Kidney (tissue), 14 donors: Measurements from ENCODE around the gene NTN4. TPM values are rescaled to one million over a fixed set of nuclear protein-coding genes. Genes with fewer than 3 reads are reported as not detected.

Source experiments
- DNase-seq, 5 donors: peaks; one replicate each; pipeline ENCODE4 v3.0.0-alpha.2; 2013 to 2020
- FAIRE-seq: peaks from 2 replicates; lab custom pipeline; 2012; peaks lifted over from hg19 to GRCh38; lab: Jason Lieb, UNC
- H3K27ac ChIP-seq, 2 donors: one replicate each; pipeline ENCODE4 v1.7.0; 2013; ENCODE audit warnings: low read depth in 2 of 2, low read length in 2 of 2, inconsistent platforms in 1 of 2
- H3K27me3 ChIP-seq: one replicate; pipeline ENCODE4 v1.7.1; 2013; ENCODE audit warnings: low read length, inconsistent platforms; ENCODE audit not compliant: control insufficient read depth, insufficient read depth
- H3K36me3 ChIP-seq, 3 donors: one replicate each; pipeline versions ENCODE4 v1.7.0 to v1.7.1; 2013; ENCODE audit warnings: low read length in 3 of 3, control low read depth in 1 of 3, inconsistent platforms in 1 of 3; ENCODE audit not compliant: insufficient read depth in 3 of 3, control insufficient read depth in 2 of 3
- H3K4me1 ChIP-seq, 3 donors: one replicate each; pipeline versions ENCODE4 v1.7.0 to v1.7.1; 2013; ENCODE audit warnings: low read length in 3 of 3, inconsistent platforms in 1 of 3, low read depth in 1 of 3; ENCODE audit not compliant: control insufficient read depth in 2 of 3, insufficient read depth in 2 of 3
- H3K4me3 ChIP-seq, 3 donors: one replicate each; pipeline versions ENCODE4 v1.7.0 to v1.8.1; 2013; ENCODE audit warnings: low read length in 3 of 3, control low read depth in 1 of 3, inconsistent platforms in 1 of 3
- H3K9ac ChIP-seq, 3 donors: one replicate each; pipeline versions ENCODE4 v1.7.0 to v1.7.1; 2013; ENCODE audit warnings: low read length in 3 of 3, control low read depth in 1 of 3, inconsistent platforms in 1 of 3
- H3K9me3 ChIP-seq, 3 donors: one replicate each; pipeline versions ENCODE4 v1.7.0 to v1.7.1; 2013; ENCODE audit warnings: low read length in 3 of 3, control low read depth in 1 of 3, inconsistent platforms in 1 of 3; ENCODE audit not compliant: control insufficient read depth in 2 of 3, insufficient read depth in 1 of 3
- CTCF ChIP-seq: IDR thresholded peaks from 3 replicates; pipeline ENCODE4 v1.5.1; 2012; ENCODE audit warnings: mild to moderate bottlenecking, moderate library complexity, borderline replicate concordance; ENCODE audit not compliant: insufficient read depth; ENCODE audit errors: extremely low read depth
- intact Hi-C: fragments of 100-400 bp; cut with DNase I; formaldehyde crosslinking; loops from one replicate; pipeline ENCODE4 v1.11.1; 2022
- polyA plus RNA-seq: library from polyadenylated mRNA; stranded (reverse); fragments of 350-450 nt; fragmentation: Illumina TruSeq; extraction: RNeasy Lipid Tissue Mini Kit (QIAGEN cat#74804); gene quantifications from one replicate; pipeline ENCODE4 v1.2.3, GENCODE V29; 2014; ENCODE audit warnings: low read depth, low replicate concordance; ENCODE audit not compliant: insufficient read depth
- total RNA-seq: library from RNA; stranded (reverse); fragmentation: NEBNext Ultra II Directional; extraction: Animal tissue kit (Norgen Biotek cat#: 25700); gene quantifications from one replicate; pipeline ENCODE4 v1.2.1, GENCODE V29; 2021
- donor health status: control.
- donor health status: control.
- donor health status: control.
- donor health status: control.
- donor health status: control.
- donor health status: DM: yes; HTN: yes; CAD: no.
- donor health status: Normal renal cell carcinoma (clear cell type).

NTN4 gene
- total and polyA plus RNA-seq, 2 donors from 2014 or later, result 71.0 to 83.2 TPM

GRCh38 chr12:95788637-95789036 is 1.9 kb downstream of the NTN4 start:
- no peak for TF ChIP-seq CTCF
- Histone ChIP-seq H3K4me1 (peaks cover 0 to 20% (median 18%) of the 10 kb centered on the region in 3 donors), H3K27me3 (peaks cover 3% of the 10 kb centered on the region), H3K9me3 (no peaks in the 10 kb centered on the region), H3K27ac (peak overlapping the region in 1 of 2 donors; percentile 94), H3K9ac (peak overlapping the region in 1 of 3 donors; percentile 79), H3K36me3 (peaks cover 0 to 6% (median 0%) of the 10 kb centered on the region in 3 donors), H3K4me3 (peak overlapping the region in 2 of 3 donors; percentile 65 to 83)
- FAIRE-seq (no peak), DNase-seq (no peak)
- intact Hi-C loops, result no loop called here

DNA sequence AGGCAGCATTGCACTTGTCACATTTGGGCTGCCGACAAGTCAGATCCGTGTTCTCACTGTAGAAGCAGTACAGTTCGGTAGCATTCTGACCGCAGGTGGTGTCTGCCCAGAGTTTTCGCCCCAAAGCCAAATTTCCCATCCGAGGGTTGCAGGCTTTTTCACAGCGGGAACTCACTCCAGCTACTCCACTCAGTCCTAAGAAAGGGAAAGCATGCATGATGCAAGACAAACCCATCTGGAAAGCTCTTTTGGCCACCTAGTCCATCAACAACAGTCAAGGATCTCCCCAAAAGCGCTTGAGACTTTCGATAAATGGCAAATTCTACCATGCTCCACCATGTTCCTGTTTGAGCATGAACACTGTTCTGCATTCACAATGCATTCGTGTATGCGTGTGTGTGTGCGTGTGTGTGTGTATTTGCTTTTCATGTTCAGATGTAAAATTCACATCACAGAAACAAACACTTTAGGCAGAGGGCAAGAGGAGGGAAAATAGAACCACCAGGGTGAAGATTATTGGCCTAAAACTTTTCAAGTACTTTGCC is 3.2 kb downstream of the NTN4 start:
- DNase-seq (no peak), FAIRE-seq (no peak)
- intact Hi-C loops, result no loop called here
- peaks cover 0 to 21% (median 20%) of the 10 kb centered on the region in 3 donors for H3K4me1 ChIP-seq
- H3K27ac ChIP-seq, result no peak overlapping the region
- H3K4me3 ChIP-seq, result peak overlapping the region in 2 of 3 donors; percentile 37 to 40
- H3K9ac ChIP-seq, result no peak overlapping the region
- TF ChIP-seq CTCF, result no peak
- no peaks in the 10 kb centered on the region for H3K9me3 ChIP-seq
- peaks cover 3% of the 10 kb centered on the region for H3K27me3 ChIP-seq
- peaks cover 0 to 12% (median 2%) of the 10 kb centered on the region in 3 donors for H3K36me3 ChIP-seq

DNA sequence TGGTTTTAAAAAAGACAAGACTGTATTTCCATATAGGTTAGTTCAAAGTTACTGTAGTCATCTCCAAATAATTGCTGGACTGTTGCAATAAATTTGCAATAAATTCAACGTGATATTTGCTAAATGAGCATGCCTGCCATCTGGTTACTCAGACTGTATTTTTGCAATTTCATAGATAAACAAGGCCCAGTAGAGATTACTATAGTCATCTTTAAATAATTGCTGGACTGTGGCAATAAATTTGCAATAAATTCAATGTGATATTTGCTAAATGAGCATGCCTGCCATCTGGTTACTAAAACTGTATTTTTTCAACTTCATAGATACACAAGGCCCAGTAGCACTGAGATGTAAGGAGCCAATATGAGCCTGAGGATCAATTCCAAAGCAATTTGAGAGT is 5.6 kb downstream of the NTN4 start:
- H3K27ac ChIP-seq, result no peak overlapping the region

More for the DNA sequence above, 5.6 kb downstream of the NTN4 start:
- intact Hi-C loops, result no loop called here
- Histone ChIP-seq H3K36me3 (peaks cover 0 to 15% (median 2%) of the 10 kb centered on the region in 3 donors), H3K4me1 (peaks cover 0 to 21% (median 20%) of the 10 kb centered on the region in 3 donors), H3K9ac (peak overlapping the region in 1 of 3 donors; percentile 9), H3K9me3 (no peaks in the 10 kb centered on the region), H3K4me3 (peak overlapping the region in 2 of 3 donors; percentile 3 to 40), H3K27me3 (peaks cover 3% of the 10 kb centered on the region)
- TF ChIP-seq CTCF, result no peak
- DNase-seq (no peak), FAIRE-seq (no peak)
